DOHH2 (cell line): Measurements from ENCODE around the gene CALN1.

Experiments
- H3F3A ChIP-seq: fragments of 200-600 bp; sonication (generic), shearing (Covaris generic); 2 replicates; pipeline ENCODE4 v1.6.0; 2016; ENCODE audit warnings: antibody characterized with exemption, mild to moderate bottlenecking; ENCODE audit not compliant: control insufficient read depth, insufficient read depth
- H3K27ac ChIP-seq: fragments of 200-600 bp; sonication (generic); 2 replicates; pipeline ENCODE4 v1.5.1; 2014; ENCODE audit warnings: low read depth, mild to moderate bottlenecking, low read length, moderate library complexity
- H3K27me3 ChIP-seq: fragments of 200-600 bp; sonication (generic); 2 replicates; pipeline ENCODE4 v1.6.1; 2014; ENCODE audit warnings: mild to moderate bottlenecking, low read length, mixed read lengths; ENCODE audit not compliant: control insufficient read depth
- H3K36me3 ChIP-seq: fragments of 200-600 bp; sonication (generic); 2 replicates; pipeline ENCODE4 v1.6.1; 2014; ENCODE audit warnings: mild to moderate bottlenecking, low read length, moderate library complexity, mixed read lengths; ENCODE audit not compliant: control insufficient read depth
- H3K4me1 ChIP-seq: fragments of 200-600 bp; sonication (generic); 2 replicates; pipeline ENCODE4 v1.6.1; 2014; ENCODE audit warnings: mild to moderate bottlenecking, low read length, mixed read lengths; ENCODE audit not compliant: control insufficient read depth
- H3K4me2 ChIP-seq: fragments of 200-600 bp; sonication (generic); 2 replicates; pipeline ENCODE4 v1.6.0; 2014; ENCODE audit warnings: mild to moderate bottlenecking, low read length, moderate library complexity
- H3K4me3 ChIP-seq: fragments of 200-600 bp; sonication (generic); 2 replicates; pipeline ENCODE4 v1.5.1; 2014; ENCODE audit warnings: mild to moderate bottlenecking, low read length, mixed read lengths
- H3K79me2 ChIP-seq: fragments of 200-600 bp; sonication (generic); 2 replicates; pipeline ENCODE4 v1.6.1; 2014; ENCODE audit warnings: mild to moderate bottlenecking, low read length, mixed read lengths; ENCODE audit not compliant: control insufficient read depth
- H3K9me2 ChIP-seq: fragments of 200-600 bp; sonication (generic); replicated peaks from 2 replicates; pipeline ENCODE4 v1.6.1; 2014; ENCODE audit warnings: mild to moderate bottlenecking, low read length, mixed read lengths; ENCODE audit not compliant: control insufficient read depth
- H3K9me3 ChIP-seq: fragments of 200-600 bp; sonication (generic); 2 replicates; pipeline ENCODE4 v1.6.1; 2014; ENCODE audit warnings: antibody characterized with exemption, low read length, mixed read lengths; ENCODE audit not compliant: control insufficient read depth, insufficient read depth
- H4K20me1 ChIP-seq: fragments of 200-600 bp; sonication (generic); 2 replicates; pipeline ENCODE4 v1.6.0; 2014; ENCODE audit warnings: low read depth, mild to moderate bottlenecking, antibody characterized with exemption, low read length, moderate library complexity; ENCODE audit not compliant: control insufficient read depth, insufficient read depth
- CTCF ChIP-seq: fragments of 200-600 bp; sonication (generic); IDR thresholded peaks from one replicate; pipeline ENCODE4 v1.5.1; 2014; ENCODE audit warnings: antibody characterized with exemption, mild to moderate bottlenecking, low read depth, low read length; ENCODE audit not compliant: poor library complexity, severe bottlenecking
- EZH2phosphoT487 ChIP-seq: fragments of 200-600 bp; sonication (generic); IDR thresholded peaks from 2 replicates; pipeline ENCODE4 v1.6.1; 2017; ENCODE audit warnings: borderline replicate concordance, mild to moderate bottlenecking, antibody characterized with exemption, low read length, moderate library complexity, mixed read lengths

The CALN1 gene

GRCh38 chr7:71753956-71754664 is 658.0 kb downstream of the CALN1 start:
- H3K27ac ChIP-seq = no peak overlapping the region
- H3K4me2 ChIP-seq = no peak overlapping the region
- no peaks in the 10 kb centered on the region for H3F3A ChIP-seq
- TF ChIP-seq CTCF (no peak), EZH2phosphoT487 (no peak)
- no peaks in the 10 kb centered on the region for H3K9me2 ChIP-seq
- H3K79me2 ChIP-seq = no peaks in the 10 kb centered on the region
- no peaks in the 10 kb centered on the region for H3K4me1 ChIP-seq
- no peaks in the 10 kb centered on the region for H3K36me3 ChIP-seq
- H4K20me1 ChIP-seq = no peaks in the 10 kb centered on the region
- no peaks in the 10 kb centered on the region for H3K27me3 ChIP-seq
- H3K9me3 ChIP-seq = no peaks in the 10 kb centered on the region; the same call in 1 of the 2 replicates
- no peak overlapping the region for H3K4me3 ChIP-seq

- H3K9me2 ChIP-seq = no peaks in the 10 kb centered on the region
- no peak overlapping the region for H3K27ac ChIP-seq
- no peaks in the 10 kb centered on the region for H3K79me2 ChIP-seq
- H3K4me3 ChIP-seq = no peak overlapping the region
- no peaks in the 10 kb centered on the region for H3F3A ChIP-seq
- no peaks in the 10 kb centered on the region for H3K4me1 ChIP-seq
- TF ChIP-seq CTCF (no peak), EZH2phosphoT487 (no peak)
- no peak overlapping the region for H3K4me2 ChIP-seq
- no peaks in the 10 kb centered on the region for H3K27me3 ChIP-seq
- no peaks in the 10 kb centered on the region for H3K36me3 ChIP-seq
- H3K9me3 ChIP-seq = no peaks in the 10 kb centered on the region; the same call in 1 of the 2 replicates
- H4K20me1 ChIP-seq = no peaks in the 10 kb centered on the region
These were observed 658.9 kb downstream of the CALN1 start for GRCh38 chr7:71753236-71753635.

DNA sequence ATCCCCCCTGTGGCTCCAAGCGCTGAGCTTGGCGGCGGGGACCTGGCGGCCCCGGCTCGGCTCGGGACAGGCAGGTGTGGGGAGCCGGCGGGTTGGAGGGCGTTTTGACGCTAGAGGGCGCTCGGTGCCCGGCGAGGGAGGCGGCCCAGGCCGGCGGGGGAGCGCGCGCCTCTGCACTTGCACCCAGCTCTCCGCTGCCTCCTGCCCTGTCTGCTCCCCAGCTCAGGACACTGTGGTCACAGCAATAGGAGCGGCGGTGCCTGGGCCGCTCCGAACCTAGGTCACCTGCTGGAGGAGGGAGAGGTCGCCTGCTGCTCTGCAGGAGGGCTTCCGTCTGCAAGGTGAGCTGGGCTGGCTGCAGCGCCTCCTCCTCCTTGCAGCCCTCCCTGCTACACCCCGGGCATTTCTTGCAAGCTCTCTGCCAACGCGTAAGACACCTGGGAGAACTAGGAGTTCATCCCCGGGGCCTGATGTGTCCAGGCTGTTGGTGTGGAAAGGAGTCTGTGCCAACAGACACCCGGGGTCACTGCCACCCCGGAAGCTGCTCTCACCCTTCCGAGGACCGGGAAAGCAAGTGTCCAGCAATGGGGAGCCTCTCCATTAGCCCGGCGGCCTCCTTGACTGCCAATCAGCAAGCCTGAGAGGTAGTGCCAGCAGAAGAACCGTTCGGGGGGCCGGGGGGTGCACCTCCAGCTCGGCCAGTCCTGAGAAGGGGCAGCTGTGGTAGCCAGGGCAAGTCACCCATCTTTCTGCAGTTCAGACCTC is 659.8 kb downstream of the CALN1 start:
- H3K4me2 ChIP-seq = no peak overlapping the region
- no peaks in the 10 kb centered on the region; the same call in 1 of the 2 replicates for H3K9me3 ChIP-seq
- no peaks in the 10 kb centered on the region for H3K4me1 ChIP-seq
- H3F3A ChIP-seq = no peaks in the 10 kb centered on the region
- TF ChIP-seq EZH2phosphoT487 = no peak
- TF ChIP-seq CTCF = peak; percentile 91
- H3K27me3 ChIP-seq = no peaks in the 10 kb centered on the region
- no peaks in the 10 kb centered on the region for H3K9me2 ChIP-seq
- H3K79me2 ChIP-seq = no peaks in the 10 kb centered on the region
- H3K36me3 ChIP-seq = no peaks in the 10 kb centered on the region
- no peak overlapping the region for H3K27ac ChIP-seq
- H4K20me1 ChIP-seq = no peaks in the 10 kb centered on the region
- no peak overlapping the region for H3K4me3 ChIP-seq
